Esophagus (tissue), 2 donors: Measurements from ENCODE around the gene FERMT2. TPM values are rescaled to one million over a fixed set of nuclear protein-coding genes. Genes with fewer than 3 reads are reported as not detected.

Experiments
- H3K27ac ChIP-seq, 2 donors: one replicate each; pipeline ENCODE4 v1.5.1; 2013; ENCODE audit warnings: low read depth in 2 of 2, mild to moderate bottlenecking in 2 of 2, inconsistent platforms in 1 of 2, low read length in 1 of 2, moderate library complexity in 1 of 2
- H3K27me3 ChIP-seq, 2 donors: one replicate each; pipeline ENCODE4 v1.6.1; 2013; ENCODE audit warnings: low read length in 2 of 2, control low read depth in 1 of 2, mild to moderate bottlenecking in 1 of 2; ENCODE audit not compliant: insufficient read depth in 2 of 2, control insufficient read depth in 1 of 2
- H3K36me3 ChIP-seq, 2 donors: one replicate each; pipeline ENCODE4 v1.6.1; 2013; ENCODE audit warnings: low read length in 1 of 2; ENCODE audit not compliant: control insufficient read depth in 2 of 2, insufficient read depth in 2 of 2
- H3K4me1 ChIP-seq, 2 donors: one replicate each; pipeline ENCODE4 v1.6.1; 2013; ENCODE audit warnings: low read length in 1 of 2; ENCODE audit not compliant: control insufficient read depth in 2 of 2, insufficient read depth in 2 of 2
- H3K4me3 ChIP-seq, 2 donors: one replicate each; pipeline ENCODE4 v1.5.1; 2013; ENCODE audit warnings: low read length in 2 of 2, mild to moderate bottlenecking in 2 of 2, low read depth in 1 of 2, moderate library complexity in 1 of 2
- H3K9me3 ChIP-seq, 2 donors: one replicate each; pipeline ENCODE4 v1.6.1; 2013; ENCODE audit warnings: mild to moderate bottlenecking in 2 of 2, low read depth in 1 of 2, low read length in 1 of 2, moderate library complexity in 1 of 2; ENCODE audit not compliant: control insufficient read depth in 2 of 2, insufficient read depth in 1 of 2
- WGBS, 2 donors: extraction: QIAGEN DNeasy Blood & Tissue Kit; methylation state at CpG; one replicate each; pipeline ENCODE4 v1.1.7; 2013; 5-methylcytosine and 5-hydroxymethylcytosine counted together
- polyA plus RNA-seq, 2 donors: library from polyadenylated mRNA; stranded (reverse); fragments of 200-250 nt; gene quantifications; one replicate each; pipeline ENCODE4 v1.2.3, GENCODE V29; 2013
- donor health status: healthy with polysubstance abuse.
- donor health status: Bipolar disorder and iron deficiency.

Gene FERMT2
- polyA plus RNA-seq, 2 donors: 6.5 to 21.5 TPM

DNA sequence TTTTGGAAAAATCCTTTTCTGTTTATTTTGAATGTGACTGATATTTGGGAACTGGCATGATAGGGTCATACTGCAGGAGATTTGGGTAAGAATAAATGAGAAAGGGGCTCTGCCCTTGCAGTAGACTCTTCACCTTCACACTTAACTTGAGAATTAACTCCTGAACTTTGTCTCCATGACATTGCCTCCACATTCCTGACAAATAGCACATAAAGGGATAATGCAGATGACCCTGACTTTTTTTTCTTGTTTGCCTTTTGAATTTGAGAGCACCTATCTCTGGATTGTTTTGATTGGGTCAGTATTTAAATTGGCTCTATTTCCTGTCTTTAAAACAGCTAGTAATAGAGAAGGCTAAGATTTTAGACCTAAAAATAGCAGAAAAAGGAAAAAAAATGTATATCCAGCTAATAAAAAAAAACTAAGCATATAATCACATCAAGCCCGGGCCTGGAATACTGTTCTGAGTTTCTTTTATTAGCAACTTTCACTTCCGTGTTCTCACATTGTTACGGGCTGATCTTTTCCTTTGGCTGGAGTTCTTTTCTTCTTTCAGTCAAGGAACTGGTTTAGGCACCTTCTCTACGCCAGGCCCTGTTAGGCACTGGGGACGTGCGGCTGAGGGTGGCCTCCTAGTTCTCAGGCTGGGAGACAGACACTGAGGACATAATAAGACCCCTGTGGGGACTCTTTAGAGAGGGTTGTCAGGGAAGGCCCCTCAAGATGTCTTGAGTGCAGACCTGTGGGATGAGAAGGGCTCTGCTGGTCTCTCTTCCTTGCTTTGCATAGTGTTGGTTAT, 106.4 kb downstream of the FERMT2 start:
- Histone ChIP-seq H3K27ac (peak overlapping the region in 1 of 2 donors; percentile 60), H3K9me3 (no peaks in the 10 kb centered on the region), H3K27me3 (no peaks in the 10 kb centered on the region), H3K4me3 (no peak overlapping the region), H3K36me3 (no peaks in the 10 kb centered on the region), H3K4me1 (no peaks in the 10 kb centered on the region)
- 41% methylated on average over 6 of the region's 6 CpGs for WGBS, 2 donors

DNA sequence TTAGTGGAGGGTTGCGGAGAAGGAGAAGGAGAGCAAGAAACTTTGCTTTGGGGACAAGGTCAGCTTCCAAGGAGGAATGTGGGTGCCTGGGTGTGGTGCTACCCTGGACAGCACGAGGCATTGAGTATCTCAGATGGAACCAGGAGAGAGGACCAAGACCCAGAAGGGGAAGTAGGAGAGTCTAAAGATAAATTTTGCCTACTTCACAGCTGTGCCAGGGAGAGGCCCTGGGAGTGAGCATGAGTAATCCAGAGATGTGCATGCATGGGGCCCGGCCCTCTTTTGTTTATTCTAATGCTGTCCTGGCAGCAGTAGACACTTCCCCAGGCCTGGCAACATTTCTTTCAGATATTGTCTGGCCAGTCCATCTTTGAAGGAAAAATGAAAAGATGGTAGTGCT, 110.0 kb downstream of the FERMT2 start:
- Histone ChIP-seq H3K9me3 (no peaks in the 10 kb centered on the region), H3K4me3 (no peak overlapping the region), H3K27ac (no peak overlapping the region), H3K27me3 (no peaks in the 10 kb centered on the region), H3K4me1 (no peaks in the 10 kb centered on the region), H3K36me3 (no peaks in the 10 kb centered on the region)
- 49 to 51% methylated on average over 3 of the region's 3 CpGs for WGBS, 2 donors

GRCh38 chr14:52837451-52837850, 113.4 kb downstream of the FERMT2 start:
- H3K9me3 ChIP-seq: no peaks in the 10 kb centered on the region
- H3K4me1 ChIP-seq: peaks cover 0 to 4% of the 10 kb centered on the region in 2 donors
- WGBS, 2 donors: 87 to 88% methylated on average over 7 of the region's 7 CpGs
- H3K27me3 ChIP-seq: no peaks in the 10 kb centered on the region
- H3K4me3 ChIP-seq: no peak overlapping the region
- H3K36me3 ChIP-seq: no peaks in the 10 kb centered on the region
- no peak overlapping the region for H3K27ac ChIP-seq

DNA sequence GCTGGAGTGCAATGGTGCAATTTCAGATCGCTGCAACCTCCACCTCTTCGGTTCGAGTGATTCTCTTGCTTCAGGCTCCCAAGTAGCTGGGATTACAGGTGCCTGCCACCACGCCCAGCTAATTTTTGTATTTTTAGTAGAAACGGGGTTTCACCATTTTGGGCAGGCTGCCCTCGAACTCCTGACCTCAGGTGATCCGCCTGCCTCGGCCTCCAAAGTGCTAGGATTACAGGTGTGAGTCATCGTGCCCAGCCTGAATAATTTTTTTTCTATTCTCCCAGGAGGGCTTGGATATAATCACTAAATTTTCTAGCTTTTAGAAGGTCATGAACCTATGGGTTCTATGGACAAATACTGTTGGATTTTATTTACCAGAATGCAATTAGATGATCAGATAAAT, 114.8 kb downstream of the FERMT2 start:
- 70 to 74% methylated on average over 9 of the region's 9 CpGs for WGBS, 2 donors
- Histone ChIP-seq H3K36me3 (no peaks in the 10 kb centered on the region), H3K27ac (no peak overlapping the region), H3K4me3 (no peak overlapping the region), H3K4me1 (peaks cover 0 to 4% of the 10 kb centered on the region in 2 donors), H3K27me3 (no peaks in the 10 kb centered on the region), H3K9me3 (no peaks in the 10 kb centered on the region)

GRCh38 chr14:52835122-52835903, 115.5 kb downstream of the FERMT2 start:
- no peaks in the 10 kb centered on the region for H3K27me3 ChIP-seq
- peaks cover 0 to 4% of the 10 kb centered on the region in 2 donors for H3K4me1 ChIP-seq
- H3K27ac ChIP-seq: no peak overlapping the region
- no peak overlapping the region for H3K4me3 ChIP-seq
- no peaks in the 10 kb centered on the region for H3K36me3 ChIP-seq
- no peaks in the 10 kb centered on the region for H3K9me3 ChIP-seq
- WGBS, 2 donors: 64 to 73% methylated on average over 12 of the region's 12 CpGs

GRCh38 chr14:52834440-52834842, 116.4 kb downstream of the FERMT2 start:
- peaks cover 0 to 4% of the 10 kb centered on the region in 2 donors for H3K4me1 ChIP-seq
- no peaks in the 10 kb centered on the region for H3K27me3 ChIP-seq
- no peaks in the 10 kb centered on the region for H3K9me3 ChIP-seq
- H3K4me3 ChIP-seq: no peak overlapping the region
- no peak overlapping the region for H3K27ac ChIP-seq
- H3K36me3 ChIP-seq: no peaks in the 10 kb centered on the region
- WGBS, 2 donors: 43 to 58% methylated on average over 1 of the region's 1 CpG

DNA sequence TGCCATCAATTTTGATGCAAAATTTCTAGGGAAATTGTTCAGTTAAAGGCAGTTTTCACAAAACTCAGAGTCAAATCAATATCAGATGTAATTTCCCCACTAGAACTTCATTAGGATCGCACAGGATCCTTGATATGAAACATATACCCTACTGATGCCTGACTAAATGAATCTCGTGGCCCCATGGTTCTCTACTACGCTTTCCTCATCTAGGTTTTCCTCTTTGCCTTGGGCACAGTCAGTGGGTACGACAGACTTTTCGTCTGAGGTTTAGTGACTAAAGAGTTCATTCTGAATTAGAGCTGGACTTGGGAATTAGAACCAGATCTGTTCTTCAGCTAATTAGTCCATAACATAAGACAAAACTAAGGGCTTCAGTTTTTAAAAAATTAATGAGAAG, 117.0 kb downstream of the FERMT2 start:
- no peak overlapping the region for H3K4me3 ChIP-seq
- H3K27ac ChIP-seq: no peak overlapping the region
- no peaks in the 10 kb centered on the region for H3K9me3 ChIP-seq
- no peaks in the 10 kb centered on the region for H3K36me3 ChIP-seq
- 93% methylated on average over 5 of the region's 5 CpGs for WGBS, 2 donors
- H3K27me3 ChIP-seq: no peaks in the 10 kb centered on the region
- peaks cover 0 to 4% of the 10 kb centered on the region in 2 donors for H3K4me1 ChIP-seq

DNA sequence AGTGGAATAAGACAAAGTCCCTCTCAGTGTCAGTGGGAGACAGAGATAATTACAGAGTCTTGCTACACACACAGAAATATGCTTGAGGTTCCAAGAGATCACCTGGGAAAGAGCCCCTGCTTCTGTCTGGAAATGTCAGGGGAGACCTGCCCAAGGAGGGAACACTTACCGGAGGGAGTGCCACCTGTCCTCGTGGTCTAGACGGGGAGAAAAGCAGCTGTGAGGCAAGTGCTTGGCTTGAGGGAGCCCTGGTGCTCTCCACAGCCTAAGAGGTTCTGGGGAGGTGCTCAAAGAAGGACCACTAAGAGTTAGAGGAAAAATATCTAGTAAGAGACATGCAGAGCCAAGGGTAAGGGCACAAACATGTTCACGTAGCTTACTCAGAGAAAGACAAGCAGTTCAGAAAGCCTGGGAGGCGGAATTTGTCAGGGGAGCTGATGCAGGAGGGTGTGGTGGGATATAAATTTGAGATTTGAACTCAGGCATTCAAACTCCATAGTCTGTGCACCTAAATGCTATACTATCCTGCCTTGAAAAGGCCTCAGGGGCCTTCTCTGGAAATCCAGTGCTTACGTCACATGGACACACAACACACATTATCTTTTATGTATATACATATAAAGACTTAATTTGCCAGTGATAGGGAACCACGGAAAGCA, 121.2 kb downstream of the FERMT2 start:
- Histone ChIP-seq H3K36me3 (no peaks in the 10 kb centered on the region), H3K27me3 (no peaks in the 10 kb centered on the region), H3K9me3 (no peaks in the 10 kb centered on the region), H3K27ac (no peak overlapping the region), H3K4me1 (no peaks in the 10 kb centered on the region), H3K4me3 (no peak overlapping the region)
- WGBS, 2 donors: 84 to 85% methylated on average over 7 of the region's 7 CpGs

- no peak overlapping the region for H3K4me3 ChIP-seq
- H3K9me3 ChIP-seq: no peaks in the 10 kb centered on the region
- no peaks in the 10 kb centered on the region for H3K4me1 ChIP-seq
- no peaks in the 10 kb centered on the region for H3K36me3 ChIP-seq
- H3K27me3 ChIP-seq: no peaks in the 10 kb centered on the region
- no peak overlapping the region for H3K27ac ChIP-seq
Measured at GRCh38 chr14:52827426-52827825, 123.4 kb downstream of the FERMT2 start.
